ENCODE results near the gene EXOC2.

Gene EXOC2

DNA sequence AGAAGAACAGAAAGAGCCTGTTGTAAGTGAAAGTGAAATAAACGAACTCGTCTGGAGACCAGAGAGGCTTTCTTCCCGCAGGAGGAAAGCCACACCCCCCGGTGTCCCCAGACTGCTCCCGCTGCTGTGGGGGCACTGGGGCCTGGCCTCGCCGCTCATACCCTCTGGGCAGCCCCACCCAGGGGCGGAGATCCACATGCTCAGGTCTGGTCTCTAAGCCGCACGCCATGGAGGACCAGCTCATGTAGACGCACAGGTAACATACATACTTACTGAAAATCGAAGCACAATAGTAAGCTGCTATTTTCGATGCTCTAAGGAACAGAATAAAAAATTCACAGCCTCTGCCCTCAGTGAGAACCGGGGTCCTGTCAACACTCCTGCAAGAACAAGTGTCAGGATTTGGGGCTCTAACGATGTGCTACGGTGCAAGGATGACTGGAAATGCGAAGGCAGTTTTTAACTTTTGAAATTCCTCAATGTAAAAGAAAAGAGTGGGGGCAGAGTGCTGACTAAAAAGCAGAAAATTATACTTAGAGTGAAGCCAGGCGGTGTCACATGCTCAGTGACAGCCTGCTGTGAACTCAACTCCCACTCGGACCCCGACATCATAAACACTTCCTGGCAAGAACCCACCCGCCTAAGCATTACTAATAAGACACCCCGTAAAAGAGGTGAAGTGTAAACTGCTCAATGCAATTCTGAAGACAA lies 190.9 kb downstream of the EXOC2 start:
- Histone ChIP-seq H3K9ac (no peak overlapping the region), H3K4me2 (no peak overlapping the region), H3K4me3 (IDR thresholded peaks at IDR 0.05; ENCODE audit: insufficient read depth, low read depth, low read length) (no peak overlapping the region), H3K79me2 (ENCODE audit: insufficient read depth, low read depth) (no peaks in the 10 kb centered on the region), H3K4me1 (ENCODE audit: low read depth, poor library complexity, severe bottlenecking) (peaks cover 4% of the 10 kb centered on the region), H2AFZ (ENCODE audit: low read depth) (no peak overlapping the region), H3K36me3 (ENCODE audit: insufficient read depth) (no peaks in the 10 kb centered on the region), H4K20me1 (ENCODE audit: insufficient read depth) (no peaks in the 10 kb centered on the region), H3K27ac (no peak overlapping the region), H3K27me3 (ENCODE audit: insufficient read depth, low read depth) (no peaks in the 10 kb centered on the region)
- no peak for TF ChIP-seq CTCF (conservative IDR thresholded peaks at IDR 0.05; ENCODE audit: low read depth, low read length)

- Histone ChIP-seq H3K36me3 (ENCODE audit: insufficient read depth) (no peaks in the 10 kb centered on the region), H3K4me3 (IDR thresholded peaks at IDR 0.05; ENCODE audit: insufficient read depth, low read depth, low read length) (no peak overlapping the region), H4K20me1 (ENCODE audit: insufficient read depth) (no peaks in the 10 kb centered on the region), H3K9ac (no peak overlapping the region), H2AFZ (ENCODE audit: low read depth) (no peak overlapping the region), H3K79me2 (ENCODE audit: insufficient read depth, low read depth) (no peaks in the 10 kb centered on the region), H3K4me2 (no peak overlapping the region), H3K27me3 (ENCODE audit: insufficient read depth, low read depth) (no peaks in the 10 kb centered on the region), H3K27ac (no peak overlapping the region), H3K4me1 (ENCODE audit: low read depth, poor library complexity, severe bottlenecking) (peaks cover 4% of the 10 kb centered on the region)
- TF ChIP-seq CTCF (conservative IDR thresholded peaks at IDR 0.05; ENCODE audit: low read depth, low read length) = no peak
These were observed 193.3 kb downstream of the EXOC2 start for GRCh38 chr6:499617-500016.

GRCh38 chr6:498795-499231 lies 194.1 kb downstream of the EXOC2 start:
- Histone ChIP-seq H3K27me3 (ENCODE audit: insufficient read depth, low read depth) (no peaks in the 10 kb centered on the region), H3K27ac (no peak overlapping the region), H3K9ac (no peak overlapping the region), H3K36me3 (ENCODE audit: insufficient read depth) (no peaks in the 10 kb centered on the region), H4K20me1 (ENCODE audit: insufficient read depth) (no peaks in the 10 kb centered on the region), H3K4me2 (no peak overlapping the region), H3K4me3 (IDR thresholded peaks at IDR 0.05; ENCODE audit: insufficient read depth, low read depth, low read length) (no peak overlapping the region), H3K79me2 (ENCODE audit: insufficient read depth, low read depth) (no peaks in the 10 kb centered on the region), H2AFZ (ENCODE audit: low read depth) (no peak overlapping the region), H3K4me1 (ENCODE audit: low read depth, poor library complexity, severe bottlenecking) (peaks cover 4% of the 10 kb centered on the region)
- no peak for TF ChIP-seq CTCF (conservative IDR thresholded peaks at IDR 0.05; ENCODE audit: low read depth, low read length)

DNA sequence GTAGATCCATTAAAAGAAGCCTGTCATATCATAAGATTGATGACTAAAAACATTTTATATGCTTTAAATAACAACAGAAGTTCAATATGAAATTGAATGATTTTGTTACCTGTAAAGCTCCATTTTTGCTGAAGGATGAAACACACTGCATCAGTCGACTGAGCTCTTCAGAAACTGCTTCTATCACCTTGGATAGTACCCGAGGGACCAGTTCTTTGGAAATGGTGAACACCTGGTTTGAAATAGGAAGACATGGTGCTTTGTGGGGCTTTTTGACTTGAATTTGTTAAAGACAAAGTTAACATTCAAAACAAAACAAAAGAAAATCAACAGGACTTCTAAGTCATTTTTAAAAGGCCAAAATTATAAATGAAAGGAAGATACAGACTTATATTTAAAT lies 195.7 kb downstream of the EXOC2 start:
- no peaks in the 10 kb centered on the region for H3K27me3 ChIP-seq (ENCODE audit: insufficient read depth, low read depth)
- H3K27ac ChIP-seq = no peak overlapping the region
- H4K20me1 ChIP-seq (ENCODE audit: insufficient read depth) = no peaks in the 10 kb centered on the region
- H2AFZ ChIP-seq (ENCODE audit: low read depth) = no peak overlapping the region
- no peaks in the 10 kb centered on the region for H3K79me2 ChIP-seq (ENCODE audit: insufficient read depth, low read depth)
- H3K9ac ChIP-seq = no peak overlapping the region
- H3K4me2 ChIP-seq = no peak overlapping the region
- no peak overlapping the region for H3K4me3 ChIP-seq (IDR thresholded peaks at IDR 0.05; ENCODE audit: insufficient read depth, low read depth, low read length)
- TF ChIP-seq CTCF (conservative IDR thresholded peaks at IDR 0.05; ENCODE audit: low read depth, low read length) = no peak
- H3K36me3 ChIP-seq (ENCODE audit: insufficient read depth) = no peaks in the 10 kb centered on the region
- H3K4me1 ChIP-seq (ENCODE audit: low read depth, poor library complexity, severe bottlenecking) = peaks cover 4% of the 10 kb centered on the region

Measured in KMS-11 (cell line).